GM18502 (cell line): ENCODE results near the gene VIL1.

Source experiments
- ATAC-seq: cut with Tn5 transposase; IDR thresholded peaks from one replicate; pipeline ENCODE4 v1.9.1; 2021; ENCODE audit warnings: mild to moderate bottlenecking; ENCODE audit not compliant: unreplicated experiment, poor library complexity

Gene VIL1

DNA sequence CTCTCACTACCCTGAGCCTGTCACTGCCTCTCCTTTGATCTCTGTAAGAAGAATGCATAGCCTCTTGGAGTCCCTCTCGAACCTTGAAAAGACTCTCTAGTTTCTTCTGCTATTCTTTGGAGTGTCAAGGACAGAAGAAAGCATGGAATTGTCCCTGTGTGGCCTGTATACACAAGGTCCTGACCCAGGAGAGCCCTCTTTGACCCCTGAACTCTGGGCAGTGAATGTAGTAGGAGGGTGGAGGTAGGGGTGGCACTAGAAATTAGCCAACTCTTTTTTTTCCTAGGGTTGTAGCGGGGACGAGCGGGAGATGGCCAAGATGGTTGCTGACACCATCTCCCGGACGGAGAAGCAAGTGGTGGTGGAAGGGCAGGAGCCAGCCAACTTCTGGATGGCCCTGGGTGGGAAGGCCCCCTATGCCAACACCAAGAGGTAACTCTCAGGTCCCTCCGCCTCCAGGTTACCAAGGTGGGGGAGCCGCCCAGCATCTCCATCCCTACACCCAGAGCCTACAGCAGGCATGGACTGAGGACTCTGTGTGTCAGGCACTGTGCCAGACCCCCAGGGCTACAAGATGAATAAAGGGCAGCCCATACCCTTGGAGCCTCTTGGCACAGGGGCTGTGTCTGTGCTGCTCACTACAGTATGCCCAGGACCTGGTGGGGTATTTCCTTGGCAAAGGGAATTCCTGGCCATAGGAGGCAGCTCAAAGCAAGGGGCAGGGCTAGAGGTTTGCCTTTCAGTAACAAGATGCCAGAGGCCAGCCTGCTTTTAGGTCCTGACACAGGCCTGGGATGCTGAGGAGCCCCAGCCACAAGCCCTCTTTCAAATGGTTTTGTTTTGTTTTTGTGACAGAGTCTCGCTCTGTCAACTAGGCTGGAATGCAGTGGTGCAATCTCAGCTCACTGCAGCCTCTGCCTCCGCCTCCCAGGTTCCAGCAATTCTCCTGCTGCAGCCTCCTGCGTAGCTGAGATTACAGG, 16.4 kb downstream of the VIL1 start:
- no peak for ATAC-seq

DNA sequence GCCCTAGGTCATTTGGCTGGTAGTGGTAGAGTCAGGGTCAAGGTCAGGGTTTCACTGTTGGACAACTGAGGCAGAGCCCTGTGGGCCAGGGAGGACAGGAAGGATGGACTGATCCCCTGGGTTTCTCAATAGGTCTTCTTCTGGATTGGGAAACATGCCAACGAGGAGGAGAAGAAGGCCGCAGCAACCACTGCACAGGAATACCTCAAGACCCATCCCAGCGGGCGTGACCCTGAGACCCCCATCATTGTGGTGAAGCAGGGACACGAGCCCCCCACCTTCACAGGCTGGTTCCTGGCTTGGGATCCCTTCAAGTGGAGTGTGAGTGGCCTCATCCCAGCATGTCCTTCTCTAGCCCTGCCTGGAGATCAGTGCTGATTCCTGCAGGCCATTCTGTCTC, 18.1 kb downstream of the VIL1 start:
- ATAC-seq: no peak

DNA sequence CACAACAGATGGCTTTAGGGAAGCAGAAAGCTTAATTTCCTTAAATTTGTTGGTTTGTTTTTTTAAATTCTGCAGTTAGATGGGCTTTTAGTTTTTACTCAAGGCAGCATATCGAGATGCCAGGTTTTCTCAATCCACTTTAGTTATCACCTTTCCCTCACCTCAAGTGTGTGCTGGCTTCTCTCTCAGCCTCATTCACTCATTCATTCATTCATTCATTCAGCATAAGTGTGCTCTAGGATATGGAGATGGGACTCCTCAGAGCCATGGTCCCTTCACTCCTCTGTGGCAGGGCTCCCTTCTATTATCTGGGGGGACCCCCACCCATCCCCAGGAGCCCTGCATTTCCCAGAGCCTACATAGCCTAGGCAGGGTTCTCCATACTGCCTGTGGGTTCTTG, 19.0 kb downstream of the VIL1 start:
- ATAC-seq: no peak

DNA sequence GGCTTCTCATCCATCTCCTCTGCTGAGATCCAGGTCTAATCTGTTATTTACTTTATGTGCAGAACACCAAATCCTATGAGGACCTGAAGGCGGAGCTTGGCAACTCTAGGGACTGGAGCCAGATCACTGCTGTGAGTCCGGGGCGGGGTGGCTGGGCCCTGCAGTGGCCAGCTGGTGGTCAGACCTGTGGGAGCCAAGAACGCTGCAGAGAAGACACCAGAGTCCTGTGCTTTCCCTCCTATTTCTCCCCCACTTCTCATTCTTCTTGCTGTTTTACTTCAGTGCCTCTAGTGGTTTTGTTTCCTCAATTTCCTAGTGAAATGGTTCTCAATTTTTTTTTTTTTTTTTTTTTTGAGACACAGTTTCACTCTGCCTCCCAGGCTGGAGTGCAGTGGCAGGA, 19.7 kb downstream of the VIL1 start:
- ATAC-seq: no peak

DNA sequence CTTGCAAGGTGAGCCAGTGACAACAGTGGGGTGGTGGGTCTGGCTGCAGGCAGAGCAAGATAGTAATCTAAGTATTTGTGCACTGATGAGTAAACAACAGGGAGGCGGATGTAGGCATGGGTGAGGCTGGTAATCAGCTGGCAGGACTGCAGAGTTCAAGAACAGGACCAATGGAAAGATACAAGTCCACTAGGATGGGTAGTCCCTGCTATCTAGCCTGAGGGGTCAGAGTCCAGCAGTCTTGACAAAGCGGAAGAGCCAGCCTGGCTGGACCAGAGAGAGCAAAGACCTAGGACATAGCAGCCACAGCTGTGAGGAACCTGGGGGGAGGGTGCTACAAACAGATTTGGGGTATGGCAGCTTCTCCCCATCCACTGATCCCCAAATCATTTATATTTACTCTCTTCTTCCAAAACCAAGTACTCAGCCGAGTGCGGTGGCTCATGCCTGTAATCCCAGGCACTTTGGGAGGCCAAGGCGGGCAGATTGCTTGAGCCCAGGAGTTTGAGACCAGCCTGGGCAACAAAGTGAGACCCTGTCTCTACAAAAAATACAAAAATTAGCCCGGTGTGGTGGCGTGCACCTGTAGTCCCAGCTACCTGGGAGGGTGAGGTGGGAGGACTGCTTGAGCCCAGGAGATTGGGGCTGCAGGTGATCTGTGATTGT, 25.9 kb downstream of the VIL1 start:
- ATAC-seq: no peak

DNA sequence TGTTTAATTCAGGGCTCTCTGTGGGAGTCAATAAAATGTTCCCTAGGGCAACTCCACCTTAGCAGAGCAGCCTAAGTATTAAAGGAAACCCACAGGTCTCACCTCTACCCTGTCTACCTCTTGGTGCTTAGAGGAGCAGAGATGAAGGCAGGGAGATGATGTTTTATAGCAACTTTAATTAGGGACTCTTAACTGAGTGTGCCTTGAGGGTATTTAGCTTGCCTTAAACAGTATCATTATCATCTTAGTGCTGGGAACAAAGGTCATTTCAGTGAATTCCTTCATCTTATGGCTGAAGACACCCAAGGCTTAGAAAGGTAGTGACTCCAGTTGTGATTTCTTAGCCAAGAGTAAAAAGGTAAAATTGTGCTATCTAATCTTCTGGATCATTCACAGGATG, 26.7 kb downstream of the VIL1 start:
- ATAC-seq: no peak

DNA sequence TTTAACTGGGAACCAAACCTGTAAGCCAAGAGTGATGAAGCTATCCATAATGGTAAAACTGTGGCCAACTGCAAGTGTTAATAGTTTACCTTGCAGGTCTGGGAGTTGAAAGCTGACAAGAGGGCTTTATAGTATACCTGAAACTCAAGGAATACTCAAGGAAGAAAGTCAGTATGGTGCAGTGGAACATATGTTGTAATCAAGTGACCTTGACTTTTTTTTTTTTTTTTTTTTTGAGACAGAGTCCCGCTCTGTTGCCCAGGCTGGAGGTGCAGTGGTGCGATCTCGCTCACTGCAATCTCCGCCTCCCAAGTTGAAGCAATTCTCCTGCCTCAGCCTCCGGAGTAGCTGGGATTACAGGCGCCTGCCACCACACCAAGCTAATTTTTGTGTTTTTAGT, 27.6 kb downstream of the VIL1 start:
- no peak for ATAC-seq

DNA sequence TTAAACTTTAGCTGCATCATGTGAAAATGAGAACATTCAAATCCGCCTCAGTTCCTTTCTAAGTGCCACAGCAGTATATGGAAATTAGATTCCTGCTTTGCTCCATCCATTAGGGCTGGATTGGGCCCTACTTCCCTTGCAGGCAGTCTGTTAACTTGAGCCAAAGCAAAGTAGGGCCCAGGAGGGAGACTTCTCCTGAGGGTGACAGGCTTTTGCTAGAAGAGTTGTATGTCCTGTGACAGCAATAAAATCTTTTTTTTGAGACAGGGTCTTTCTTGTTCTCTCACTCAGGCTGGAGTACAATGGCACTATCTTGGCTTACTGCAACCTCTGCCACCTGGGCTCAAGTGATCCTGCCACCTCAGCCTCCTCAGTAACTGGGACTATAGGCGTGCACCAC, 28.1 kb downstream of the VIL1 start:
- no peak for ATAC-seq

DNA sequence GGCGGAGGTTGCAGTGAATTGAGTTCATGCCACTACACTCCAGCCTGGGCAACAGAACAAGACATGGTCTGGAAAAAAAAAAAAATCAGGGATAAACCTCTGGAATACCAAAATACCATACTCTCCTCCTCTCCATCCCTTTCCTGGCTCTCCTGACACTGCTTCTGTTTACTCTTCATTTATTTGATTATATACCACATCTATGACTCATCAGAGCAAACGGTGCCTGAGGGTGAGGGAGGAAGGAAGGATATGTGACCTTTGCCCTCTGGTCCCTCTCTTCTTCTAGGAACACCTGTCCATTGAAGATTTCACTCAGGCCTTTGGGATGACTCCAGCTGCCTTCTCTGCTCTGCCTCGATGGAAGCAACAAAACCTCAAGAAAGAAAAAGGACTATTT, 30.0 kb downstream of the VIL1 start:
- ATAC-seq: no peak

DNA sequence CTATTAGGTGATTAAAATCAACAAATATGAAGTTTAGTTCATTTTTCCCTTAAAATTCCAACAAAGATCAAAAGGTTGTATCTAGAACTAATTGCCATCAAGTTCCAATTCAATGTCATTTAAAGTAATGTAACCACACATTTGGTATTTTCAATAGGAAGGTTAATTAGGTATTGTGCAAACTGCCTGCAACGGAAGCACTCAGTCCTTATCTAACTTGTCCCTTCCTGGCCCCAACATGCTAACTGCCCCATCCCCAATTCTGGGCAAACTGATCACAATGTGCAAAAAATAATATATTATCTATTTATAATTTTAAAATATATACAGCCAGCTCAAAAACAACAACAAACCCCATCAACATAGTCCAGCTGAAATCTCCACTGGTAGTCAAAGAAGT, 33.2 kb downstream of the VIL1 start:
- no peak for ATAC-seq

DNA sequence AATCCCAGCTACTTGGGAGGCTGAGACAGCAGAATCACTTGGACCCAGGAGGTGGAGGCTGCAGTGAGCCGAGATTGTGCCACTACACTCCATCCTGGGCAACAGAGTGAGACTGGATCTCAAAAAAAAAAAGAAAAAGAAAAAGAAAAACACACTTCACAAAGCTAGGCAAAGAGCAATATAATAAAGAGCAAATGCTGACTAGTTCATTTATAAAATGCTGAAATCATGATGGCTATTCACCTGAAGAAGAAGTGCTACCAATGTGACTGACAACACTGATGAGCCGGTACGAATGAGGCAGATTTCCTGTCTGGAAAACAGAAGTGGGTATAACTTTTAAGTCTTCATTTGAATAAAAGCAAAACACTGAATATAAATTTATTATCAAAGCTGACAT, 37.9 kb downstream of the VIL1 start:
- ATAC-seq: no peak

DNA sequence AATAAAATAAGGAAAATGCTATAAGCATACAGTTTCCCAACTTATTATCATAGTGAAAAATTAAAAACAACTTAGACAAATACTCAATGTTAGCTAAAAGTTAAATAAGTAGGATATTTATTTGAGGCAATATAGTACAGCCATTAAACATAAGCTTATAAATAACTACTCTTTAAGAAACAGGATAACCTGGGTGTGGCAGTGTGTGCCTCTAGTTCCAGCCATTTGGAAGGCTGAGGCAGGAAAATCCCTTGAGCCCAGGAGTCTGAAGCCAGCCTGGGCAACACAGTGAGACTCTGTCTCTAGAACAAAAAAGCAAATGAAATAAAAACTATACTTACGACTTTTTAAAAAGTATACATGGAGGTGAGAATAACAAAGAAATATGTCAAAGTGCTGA, 39.7 kb downstream of the VIL1 start:
- ATAC-seq: no peak

DNA sequence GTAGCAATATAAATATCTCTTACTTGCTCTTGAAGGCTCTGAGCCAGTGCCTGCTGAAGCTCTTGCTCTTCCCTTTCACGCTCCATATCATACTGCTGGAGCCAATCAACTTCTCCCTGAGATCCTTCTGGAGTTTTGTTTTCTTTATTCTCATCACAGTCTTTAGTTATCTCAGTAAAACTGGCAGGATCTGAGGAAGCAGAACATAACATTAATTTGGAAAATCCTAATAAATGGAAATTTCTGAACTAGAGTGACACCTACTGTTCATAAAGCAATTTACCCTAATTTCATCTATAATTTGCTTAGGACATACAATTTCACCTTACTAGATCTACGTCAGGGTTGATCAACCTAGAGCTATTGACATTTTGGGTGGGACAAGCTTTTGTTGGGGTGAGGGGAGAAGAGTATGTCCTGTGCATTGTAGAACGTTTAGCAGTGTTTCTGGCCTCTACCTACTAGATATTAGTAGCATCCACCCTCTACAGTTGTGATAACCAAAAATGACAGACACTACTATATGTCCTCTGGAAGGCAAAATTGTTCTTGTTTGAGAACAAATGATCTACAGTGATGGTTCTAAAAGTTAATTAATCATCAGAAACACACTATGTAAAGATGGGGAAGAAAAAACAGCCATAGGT, 47.2 kb downstream of the VIL1 start:
- ATAC-seq: no peak

DNA sequence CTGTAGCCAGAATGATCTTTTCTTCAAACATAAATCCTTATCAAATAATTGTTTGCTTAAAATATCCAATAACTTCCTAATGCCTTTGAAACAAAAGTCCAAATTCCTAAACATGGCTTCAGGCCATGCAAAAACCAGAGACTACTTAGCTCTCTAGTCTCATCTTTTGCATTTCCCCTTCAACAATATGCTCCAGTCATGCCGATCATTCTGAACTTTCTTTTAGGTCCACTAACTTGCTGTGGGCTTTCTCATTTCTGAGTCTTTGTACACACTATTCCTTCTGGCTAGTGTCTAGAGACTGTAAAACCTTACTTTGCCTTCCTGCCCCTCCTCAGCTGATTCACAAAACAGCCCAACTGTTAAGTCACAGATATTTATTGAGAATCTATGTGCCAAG, 51.5 kb downstream of the VIL1 start:
- no peak for ATAC-seq

DNA sequence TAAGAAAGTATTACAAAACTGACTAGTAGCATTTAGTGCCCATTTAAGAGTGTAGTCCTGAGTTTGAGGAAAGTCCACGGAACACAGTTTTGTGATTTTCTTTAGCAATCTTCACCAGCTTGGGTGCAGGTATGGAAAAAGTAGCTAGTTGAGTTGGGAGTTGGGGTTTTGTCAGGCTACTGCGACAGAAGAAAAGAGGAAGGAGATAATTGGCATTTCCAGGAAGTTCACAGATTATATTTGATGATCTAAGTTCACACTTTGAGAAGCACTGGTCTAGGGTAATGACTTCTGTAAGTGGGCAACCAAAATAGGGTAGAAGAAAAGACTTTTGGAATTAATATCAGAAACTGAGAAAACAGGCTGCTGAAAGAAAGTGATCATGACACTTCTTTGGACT, 52.1 kb downstream of the VIL1 start:
- ATAC-seq: no peak

DNA sequence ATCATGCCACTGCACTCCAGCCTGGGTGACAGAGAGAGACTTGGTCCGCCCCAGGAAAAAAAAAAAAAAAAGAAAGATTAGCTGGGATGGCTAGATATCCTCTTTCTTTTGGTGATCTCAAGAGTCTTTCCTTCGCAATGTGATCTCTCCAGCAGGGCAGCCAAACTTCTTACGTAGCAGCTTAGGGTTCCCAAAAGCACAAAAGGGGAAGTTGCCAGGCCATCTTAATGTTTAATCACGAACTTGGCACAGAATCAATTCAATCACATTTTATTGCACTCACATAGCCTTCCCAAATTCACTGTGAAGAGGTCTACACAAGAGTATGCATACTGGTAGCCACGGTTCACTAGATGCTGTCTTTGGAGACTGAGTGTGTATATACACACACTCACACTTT, 53.1 kb downstream of the VIL1 start:
- no peak for ATAC-seq

DNA sequence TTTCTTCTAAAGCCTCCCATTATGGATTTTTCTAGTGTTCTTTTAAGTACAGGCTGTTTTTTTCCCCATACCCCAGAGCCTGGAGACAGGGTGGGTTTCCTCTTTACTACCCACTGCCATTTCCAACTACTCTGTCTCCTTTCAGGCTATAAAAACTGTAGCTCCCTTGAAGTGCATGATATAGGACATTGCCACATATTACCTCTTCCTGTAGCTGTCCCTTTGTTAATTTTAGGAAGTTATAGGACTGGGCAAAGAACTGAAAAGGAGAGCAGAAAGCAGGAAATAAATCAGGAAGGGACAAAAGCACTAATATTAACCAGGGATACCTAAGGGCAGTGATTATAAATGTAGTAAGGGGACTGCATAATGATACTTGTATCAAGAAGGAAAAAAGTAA, 54.1 kb downstream of the VIL1 start:
- ATAC-seq: no peak

DNA sequence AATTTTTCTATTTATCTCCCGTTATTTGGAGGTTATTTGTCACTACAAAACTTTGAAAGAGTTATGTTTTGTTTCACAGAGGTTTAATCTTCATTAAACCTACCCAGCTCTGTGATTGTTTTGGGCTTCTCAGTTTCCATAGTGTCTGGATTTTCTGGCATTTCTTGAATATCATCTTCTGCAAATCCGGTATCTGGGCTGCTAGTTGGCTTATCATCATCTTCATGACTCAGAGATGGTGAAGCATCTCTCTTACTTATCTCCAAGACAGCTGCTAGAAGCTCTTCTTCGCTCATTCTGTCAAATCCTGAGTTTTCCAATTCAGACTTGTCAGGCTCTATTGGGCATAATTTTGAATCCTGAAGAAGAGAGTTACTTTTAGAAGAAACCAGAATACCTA, 55.6 kb downstream of the VIL1 start:
- no peak for ATAC-seq

DNA sequence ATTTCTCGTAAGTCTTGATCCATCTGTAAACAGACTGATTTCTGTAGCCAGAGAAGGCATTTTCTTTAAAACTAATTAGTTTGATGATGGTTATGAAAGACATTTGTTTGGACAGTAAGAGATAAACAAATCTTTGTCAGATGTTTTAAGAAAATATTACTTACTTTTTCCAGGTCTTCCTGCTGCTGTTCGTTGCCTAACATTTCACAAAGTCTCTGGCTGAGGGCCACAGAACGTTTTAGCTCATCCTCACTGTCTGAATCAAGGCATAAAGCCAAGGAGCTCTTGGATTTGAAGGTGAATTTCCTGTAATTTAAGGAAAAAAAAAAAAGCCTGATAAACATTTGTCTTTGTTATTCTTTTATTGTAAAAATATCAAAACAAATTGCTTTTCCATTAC, 57.8 kb downstream of the VIL1 start:
- no peak for ATAC-seq

DNA sequence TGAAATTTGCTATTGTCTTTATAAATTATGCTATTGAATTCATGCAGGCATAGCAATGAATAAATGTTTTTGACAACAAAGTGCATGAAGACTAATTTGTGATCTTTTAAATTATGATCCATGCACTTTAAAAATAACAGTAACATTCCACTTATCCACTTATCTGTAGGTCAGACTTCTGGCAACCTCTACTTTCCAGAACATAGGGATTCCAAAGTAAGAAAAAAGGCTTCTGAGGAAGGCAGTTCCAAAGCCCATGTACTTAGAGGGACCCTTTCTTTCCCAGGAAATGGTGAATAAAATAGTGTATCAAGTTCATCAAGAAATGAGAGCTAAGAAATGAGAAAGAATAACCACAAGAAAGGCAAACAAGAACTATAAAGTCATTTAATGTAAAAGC, 58.3 kb downstream of the VIL1 start:
- no peak for ATAC-seq

DNA sequence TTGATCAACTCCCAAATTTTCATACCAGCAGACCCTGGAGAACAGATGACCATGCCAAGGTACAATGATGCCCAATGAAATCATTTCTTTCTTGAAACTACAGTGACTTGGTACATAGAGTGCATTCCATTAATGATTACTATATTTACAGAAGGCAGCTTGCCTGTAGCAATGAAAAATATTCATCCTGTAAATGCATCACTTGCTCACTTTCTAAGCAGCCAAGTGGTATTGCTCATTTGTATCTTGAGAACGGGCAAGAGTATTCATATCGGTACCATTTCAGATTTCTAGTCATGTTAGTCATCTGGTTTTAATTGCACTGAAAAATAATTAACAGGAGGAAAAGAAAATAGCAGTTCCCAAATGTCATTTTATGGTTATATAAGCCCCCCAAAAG, 59.6 kb downstream of the VIL1 start:
- ATAC-seq: no peak
